K562 (cell line): ENCODE measurements around the gene SHB. TPM values are rescaled to one million over a fixed set of nuclear protein-coding genes. Genes with fewer than 3 reads are reported as not detected.

Experiments used
- JUNB ChIP-seq: fragments of 450-650 bp; formaldehyde crosslinking; conservative IDR thresholded peaks from 2 replicates; pipeline ENCODE4 v1.4.0; 2020; ENCODE audit warnings: mild to moderate bottlenecking
- MTA1 ChIP-seq: fragments of 450-650 bp; IDR thresholded peaks from 2 replicates; pipeline ENCODE4 v1.6.1; 2017; ENCODE audit warnings: borderline replicate concordance
- NCOR1 ChIP-seq: fragments of 450-650 bp; IDR thresholded peaks from 2 replicates; pipeline ENCODE4 v1.6.1; 2016; ENCODE audit warnings: mild to moderate bottlenecking, moderate library complexity
- NELFE ChIP-seq: IDR thresholded peaks from 2 replicates; pipeline ENCODE4 v1.6.1; 2011; ENCODE audit warnings: mild to moderate bottlenecking; ENCODE audit not compliant: insufficient read depth, insufficient read length
- PHF8 ChIP-seq: fragments of 200-600 bp; sonication (generic); IDR thresholded peaks from 2 replicates; pipeline ENCODE4 v1.6.1; 2012; ENCODE audit warnings: mixed run types, mild to moderate bottlenecking, inconsistent platforms, low read length, moderate library complexity, borderline replicate concordance
- PTBP1 ChIP-seq: fragments of 200-400 bp; formaldehyde crosslinking; IDR thresholded peaks from 2 replicates; pipeline ENCODE4 v1.6.1; 2017; ENCODE audit warnings: low read depth, low read length
- TSC22D4 ChIP-seq: fragments of 450-650 bp; IDR thresholded peaks from 2 replicates; pipeline ENCODE4 v1.6.1; 2016; ENCODE audit warnings: missing genetic modification characterization, missing biosample characterization, control low read depth
- ZNF212 ChIP-seq: fragments of 450-650 bp; formaldehyde crosslinking; IDR thresholded peaks from 2 replicates; pipeline ENCODE4 v1.4.0; 2020; ENCODE audit warnings: mild to moderate bottlenecking
- ZNF584 ChIP-seq: fragments of 200-800 bp; sonication (Bioruptor generic); IDR thresholded peaks from 2 replicates; pipeline ENCODE4 v1.6.1; 2016; ENCODE audit warnings: low read depth, mild to moderate bottlenecking, missing genetic modification characterization, missing compliant biosample characterization
- polyA plus RNA-seq, 8 experiments: library from polyadenylated mRNA; depleted of rRNA in 4 of 8; stranded (reverse) in 5 of 8; unstranded in 3 of 8; fragments of >200 nt; fragmentation: Nextera tagmentation in 2 of 8; fragmentation: Illumina TruSeq in 1 of 8; extraction: Ambion mirVana in 2 of 8; extraction: Trizol in 1 of 8; gene quantifications; 2 replicates each; pipeline versions ENCODE4 v1.2.1 to v1.2.3, GENCODE V29; 2011 to 2014; ENCODE audit warnings: inconsistent platforms in 1 of 8, missing spikeins in 1 of 8
- total RNA-seq, 7 experiments: library from RNA; depleted of rRNA in 6 of 7; stranded (reverse); fragments of >200 nt in 6 of 7; fragmentation: Illumina TruSeq in 2 of 7; extraction: Trizol in 2 of 7; gene quantifications; 2 replicates each; pipeline versions ENCODE4 v1.2.1 to v1.2.3, GENCODE V29; 2011 to 2021; ENCODE audit warnings: low replicate concordance in 1 of 7
- TF ChIP-seq, protein P1 (sequence below): fragments of 450-650 bp; IDR thresholded peaks from 2 replicates; pipeline ENCODE4 v1.6.1; 2016
- TF ChIP-seq, protein P2 (sequence below), 2 experiments: IDR thresholded peaks; 2 replicates each; pipeline ENCODE4 v1.6.1; 2011; ENCODE audit warnings: borderline replicate concordance in 1 of 2, control low read depth in 1 of 2, low read depth in 1 of 2, low read length in 1 of 2, mild to moderate bottlenecking in 1 of 2, mixed read lengths in 1 of 2, moderate library complexity in 1 of 2; ENCODE audit not compliant: insufficient read depth in 1 of 2, insufficient read length in 1 of 2, poor library complexity in 1 of 2, severe bottlenecking in 1 of 2; ENCODE audit errors: extremely low read depth in 1 of 2
- TF ChIP-seq, protein P3 (sequence below): fragments of 450-650 bp; IDR thresholded peaks from 2 replicates; pipeline ENCODE4 v1.6.1; 2017; ENCODE audit warnings: antibody characterized with exemption
- TF ChIP-seq, protein P4 (sequence below), 2 experiments: IDR thresholded peaks in 1 of 2; conservative IDR thresholded peaks in 1 of 2; 2 replicates each; pipeline ENCODE4 v1.6.1; 2016; ENCODE audit warnings: low read depth in 2 of 2, mild to moderate bottlenecking in 1 of 2, missing compliant biosample characterization in 1 of 2, missing genetic modification characterization in 1 of 2, moderate library complexity in 1 of 2

Gene SHB
- total and polyA plus RNA-seq, 9 of the 15 experiments (the other 6 are each of a cell fraction or from before 2014, with no cell fraction given), result 0.78 to 16.0 (median 5.3) TPM

- TF ChIP-seq MTA1 (no peak; the same call in 1 of the 2 replicates), ZNF212 (CRISPR knock-in tag) (no peak), ZNF584 (CRISPR knock-in tag) (no peak), TSC22D4 (tag) (no peak), NCOR1 (no peak), JUNB (CRISPR knock-in tag) (no peak), PTBP1 (no peak), PHF8 (no peak), NELFE (no peak)
- TF ChIP-seq, protein P1, sequence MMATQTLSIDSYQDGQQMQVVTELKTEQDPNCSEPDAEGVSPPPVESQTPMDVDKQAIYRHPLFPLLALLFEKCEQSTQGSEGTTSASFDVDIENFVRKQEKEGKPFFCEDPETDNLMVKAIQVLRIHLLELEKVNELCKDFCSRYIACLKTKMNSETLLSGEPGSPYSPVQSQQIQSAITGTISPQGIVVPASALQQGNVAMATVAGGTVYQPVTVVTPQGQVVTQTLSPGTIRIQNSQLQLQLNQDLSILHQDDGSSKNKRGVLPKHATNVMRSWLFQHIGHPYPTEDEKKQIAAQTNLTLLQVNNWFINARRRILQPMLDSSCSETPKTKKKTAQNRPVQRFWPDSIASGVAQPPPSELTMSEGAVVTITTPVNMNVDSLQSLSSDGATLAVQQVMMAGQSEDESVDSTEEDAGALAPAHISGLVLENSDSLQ, result peak; percentile 89
- TF ChIP-seq, protein P2, sequence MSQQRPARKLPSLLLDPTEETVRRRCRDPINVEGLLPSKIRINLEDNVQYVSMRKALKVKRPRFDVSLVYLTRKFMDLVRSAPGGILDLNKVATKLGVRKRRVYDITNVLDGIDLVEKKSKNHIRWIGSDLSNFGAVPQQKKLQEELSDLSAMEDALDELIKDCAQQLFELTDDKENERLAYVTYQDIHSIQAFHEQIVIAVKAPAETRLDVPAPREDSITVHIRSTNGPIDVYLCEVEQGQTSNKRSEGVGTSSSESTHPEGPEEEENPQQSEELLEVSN (IDR thresholded peaks at IDR 0.05; ENCODE audit: borderline replicate concordance in 1 of 2, extremely low read depth in 1 of 2, insufficient read depth in 1 of 2, insufficient read length in 1 of 2, low read depth in 1 of 2, low read length in 1 of 2, poor library complexity in 1 of 2, severe bottlenecking in 1 of 2), result no peak
- TF ChIP-seq, protein P3, sequence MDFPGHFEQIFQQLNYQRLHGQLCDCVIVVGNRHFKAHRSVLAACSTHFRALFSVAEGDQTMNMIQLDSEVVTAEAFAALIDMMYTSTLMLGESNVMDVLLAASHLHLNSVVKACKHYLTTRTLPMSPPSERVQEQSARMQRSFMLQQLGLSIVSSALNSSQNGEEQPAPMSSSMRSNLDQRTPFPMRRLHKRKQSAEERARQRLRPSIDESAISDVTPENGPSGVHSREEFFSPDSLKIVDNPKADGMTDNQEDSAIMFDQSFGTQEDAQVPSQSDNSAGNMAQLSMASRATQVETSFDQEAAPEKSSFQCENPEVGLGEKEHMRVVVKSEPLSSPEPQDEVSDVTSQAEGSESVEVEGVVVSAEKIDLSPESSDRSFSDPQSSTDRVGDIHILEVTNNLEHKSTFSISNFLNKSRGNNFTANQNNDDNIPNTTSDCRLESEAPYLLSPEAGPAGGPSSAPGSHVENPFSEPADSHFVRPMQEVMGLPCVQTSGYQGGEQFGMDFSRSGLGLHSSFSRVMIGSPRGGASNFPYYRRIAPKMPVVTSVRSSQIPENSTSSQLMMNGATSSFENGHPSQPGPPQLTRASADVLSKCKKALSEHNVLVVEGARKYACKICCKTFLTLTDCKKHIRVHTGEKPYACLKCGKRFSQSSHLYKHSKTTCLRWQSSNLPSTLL, result no peak
- TF ChIP-seq, protein P4, sequence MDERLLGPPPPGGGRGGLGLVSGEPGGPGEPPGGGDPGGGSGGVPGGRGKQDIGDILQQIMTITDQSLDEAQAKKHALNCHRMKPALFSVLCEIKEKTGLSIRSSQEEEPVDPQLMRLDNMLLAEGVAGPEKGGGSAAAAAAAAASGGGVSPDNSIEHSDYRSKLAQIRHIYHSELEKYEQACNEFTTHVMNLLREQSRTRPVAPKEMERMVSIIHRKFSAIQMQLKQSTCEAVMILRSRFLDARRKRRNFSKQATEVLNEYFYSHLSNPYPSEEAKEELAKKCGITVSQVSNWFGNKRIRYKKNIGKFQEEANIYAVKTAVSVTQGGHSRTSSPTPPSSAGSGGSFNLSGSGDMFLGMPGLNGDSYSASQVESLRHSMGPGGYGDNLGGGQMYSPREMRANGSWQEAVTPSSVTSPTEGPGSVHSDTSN (CRISPR knock-in tag; IDR thresholded peaks at IDR 0.05; ENCODE audit: low read depth), result no peak
- TF ChIP-seq, protein P4 (tag; conservative IDR thresholded peaks at IDR 0.05; ENCODE audit: low read depth), result peak; percentile 74
Measured at GRCh38 chr9:37913480-37914153, 155.4 kb downstream of the SHB start (continued).
